GM19240 (cell line): ENCODE measurements around the gene YJU2.

Source experiments
- DNase-seq: peaks from one replicate; pipeline ENCODE4 v3.0.0; 2011; ENCODE audit warnings: low spot score; ENCODE audit not compliant: insufficient read length

Gene YJU2

DNA sequence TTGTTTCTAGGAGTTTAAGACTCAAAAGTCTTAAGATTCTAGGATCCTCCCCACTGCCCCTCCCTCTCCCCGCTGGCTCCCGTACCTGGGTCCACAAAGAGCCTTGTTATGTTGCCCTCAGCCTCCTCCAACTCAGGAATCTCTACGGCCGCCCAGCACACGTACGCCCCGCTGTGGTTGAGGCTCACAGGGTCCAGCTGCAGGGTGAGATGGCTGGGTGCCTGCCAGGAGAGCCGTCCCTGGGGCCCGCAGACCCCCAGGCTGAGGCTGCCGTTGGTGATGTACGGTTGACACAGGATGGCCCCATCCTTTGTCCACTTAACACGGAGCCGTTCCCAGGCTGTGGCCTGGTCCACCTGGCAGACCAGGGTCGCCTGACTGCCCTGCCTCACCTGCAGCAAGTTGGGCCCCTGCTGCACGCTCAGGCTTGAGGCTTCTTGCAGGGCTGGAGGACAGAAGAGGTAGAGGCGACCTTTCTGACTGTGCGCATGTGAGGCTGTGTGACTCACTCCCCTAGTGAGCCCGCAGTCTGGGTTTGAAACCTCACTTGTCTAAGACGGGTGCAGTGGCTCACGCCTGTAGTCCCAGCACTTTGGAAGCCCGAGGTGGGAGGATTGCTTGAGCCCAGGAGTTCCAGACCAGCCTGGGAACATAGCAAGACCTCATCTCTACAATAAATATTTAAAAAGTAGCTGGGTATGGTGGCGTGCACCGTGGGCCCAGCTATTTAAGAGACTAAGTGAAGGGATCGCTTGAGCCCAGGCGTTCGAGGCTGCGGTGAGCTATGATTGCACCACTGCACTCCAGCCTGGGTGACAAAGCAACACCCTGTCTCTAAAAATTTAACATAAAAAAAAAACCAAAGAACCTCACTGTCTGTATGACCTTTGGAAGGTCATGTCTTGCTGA, 51.3 kb downstream of the YJU2 start:
- no peak for DNase-seq

DNA sequence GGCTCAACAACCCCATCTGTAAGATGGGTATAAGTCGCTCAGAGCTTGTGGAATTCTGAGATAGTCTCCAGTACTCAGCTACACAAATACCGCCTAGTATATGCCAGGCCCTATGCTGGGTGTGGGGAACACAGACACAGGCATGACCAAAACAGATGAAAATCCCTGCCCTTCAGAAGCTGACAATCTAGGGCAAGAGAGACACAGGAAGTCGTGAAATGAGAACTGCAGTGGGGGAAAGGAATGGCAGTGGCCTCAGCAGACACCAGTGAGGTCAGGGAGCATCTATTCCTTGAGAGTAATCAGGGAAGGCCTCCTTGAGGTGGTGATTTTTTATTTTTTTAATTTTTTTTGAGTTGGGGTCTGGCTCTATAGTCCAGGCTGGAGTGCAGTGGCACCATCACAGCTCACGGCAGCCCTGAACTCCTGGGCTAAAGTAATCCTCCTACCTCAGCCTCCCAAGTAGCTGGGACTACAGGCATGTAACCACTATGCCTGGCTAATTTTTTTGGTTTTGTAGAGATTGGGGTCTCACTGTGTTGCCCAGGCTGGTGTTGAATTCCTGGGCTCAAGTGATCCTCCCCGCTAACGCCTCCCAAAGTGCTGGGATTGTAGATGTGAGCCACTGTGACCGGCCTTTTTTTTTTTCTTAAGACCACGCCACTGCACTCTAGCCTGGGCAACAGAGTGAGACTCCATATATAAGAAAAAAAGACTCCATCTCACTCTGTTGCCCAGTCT, 52.1 kb downstream of the YJU2 start:
- DNase-seq, result no peak

DNA sequence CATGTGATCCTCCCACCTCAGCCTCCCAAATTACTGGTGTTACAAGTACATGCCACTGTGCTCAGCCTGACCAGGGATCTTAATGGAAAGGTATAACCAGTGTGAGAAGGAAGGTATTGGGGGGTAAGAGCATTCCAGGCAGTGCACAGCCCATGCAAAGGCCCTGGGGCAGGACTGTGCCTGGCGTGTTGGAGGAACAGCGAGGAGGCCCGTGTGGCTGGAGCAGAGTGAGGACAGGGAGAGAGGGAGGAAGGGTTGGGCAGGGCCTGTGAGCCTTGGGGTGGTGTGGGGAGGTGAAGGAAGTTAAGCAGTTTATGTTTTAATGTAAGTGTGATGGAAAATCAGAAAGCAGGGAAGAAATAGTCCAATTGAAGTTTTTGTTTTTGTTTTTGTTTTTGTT, 53.7 kb downstream of the YJU2 start:
- DNase-seq, result no peak

DNA sequence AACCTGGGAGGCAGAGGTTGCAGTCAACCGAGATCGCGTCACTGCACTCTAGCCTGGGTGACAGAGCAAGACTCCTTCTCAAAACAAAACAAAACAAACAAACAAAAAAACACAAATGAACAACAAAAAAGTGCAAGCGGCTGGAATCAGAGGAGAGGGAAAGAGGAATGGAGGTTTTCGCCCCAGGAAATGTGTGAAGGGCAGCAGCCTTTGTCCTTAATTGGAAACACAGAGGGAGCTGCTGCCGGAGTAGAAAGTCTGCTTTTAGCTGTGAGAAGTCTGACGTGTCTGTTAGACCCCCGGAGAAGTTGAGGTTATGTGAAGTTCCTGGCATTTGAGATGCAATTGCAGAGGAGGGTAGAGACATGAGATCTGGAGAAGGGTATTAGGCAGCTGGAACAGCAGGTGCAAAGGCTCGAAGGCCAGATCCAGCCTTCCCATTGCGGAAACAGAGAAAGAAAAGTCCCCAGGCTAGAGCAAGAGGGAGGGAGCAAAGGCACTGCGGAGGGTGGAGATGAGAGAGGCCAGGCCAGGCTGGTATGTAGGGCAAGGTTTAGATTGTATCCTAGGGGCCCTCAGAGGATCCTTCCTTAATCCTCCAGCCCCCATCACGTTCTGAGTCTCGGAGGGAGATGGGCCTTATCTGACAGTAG, 54.8 kb downstream of the YJU2 start:
- DNase-seq, result no peak

DNA sequence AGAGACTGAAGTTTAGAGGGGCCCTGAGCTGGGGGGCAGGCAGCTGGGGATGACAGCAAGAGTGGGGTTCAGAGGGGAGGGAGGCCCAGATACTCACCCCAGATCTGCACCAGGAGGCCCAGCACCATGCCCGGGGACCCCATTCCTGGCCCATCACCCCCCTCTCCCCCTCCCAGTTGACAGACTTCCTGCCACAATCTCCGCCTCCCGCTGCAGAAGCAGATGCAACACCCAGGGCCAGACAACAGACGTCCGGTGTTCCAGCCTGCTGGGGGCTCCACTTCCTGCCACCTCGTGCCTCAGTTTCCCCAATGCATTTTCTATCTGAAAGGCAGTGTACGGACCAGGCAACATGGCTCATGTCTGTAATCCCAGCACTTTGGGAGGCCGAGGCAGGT, 55.4 kb downstream of the YJU2 start, which contains the start of gene TMIGD2:
TMIGD2 (minus strand) TSS at position 147 of the 398 bp plus-strand sequence; CDS start at position 143, 4 bp downstream.
- DNase-seq, result no peak

DNA sequence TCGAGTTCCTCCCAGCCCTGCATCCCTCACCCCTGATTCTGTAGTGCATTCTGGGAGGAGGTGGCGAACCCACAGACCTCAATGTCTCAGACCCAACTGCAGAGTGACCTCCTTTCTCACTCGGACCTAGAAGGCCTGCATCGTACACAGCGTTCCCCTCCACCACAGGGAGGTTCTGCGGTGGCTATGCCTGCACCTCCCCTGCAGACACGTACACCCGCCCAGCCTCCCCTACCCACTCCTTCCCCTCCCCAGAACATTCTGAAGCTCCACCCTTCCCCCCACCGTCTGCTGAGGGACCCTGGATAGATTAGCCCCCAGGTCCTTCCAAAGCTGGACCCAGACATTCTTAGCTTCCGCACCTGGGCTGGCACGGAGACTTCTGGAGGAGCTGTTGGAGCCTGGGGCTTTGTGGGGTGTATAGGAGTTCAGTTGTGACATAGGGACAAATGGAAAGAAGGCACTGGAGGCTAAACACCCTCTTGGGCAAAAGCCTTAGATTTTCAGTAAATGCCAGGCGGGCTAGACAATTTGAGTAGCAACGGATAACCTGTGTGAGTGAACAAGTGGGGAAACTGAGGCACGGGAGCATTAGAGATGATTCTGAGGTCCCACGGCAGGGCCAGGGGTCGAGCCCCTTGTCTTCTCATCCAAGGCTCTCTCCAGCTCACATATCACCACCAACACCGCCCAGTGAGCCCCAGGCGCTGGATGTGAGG, 57.1 kb downstream of the YJU2 start:
- DNase-seq, result no peak

DNA sequence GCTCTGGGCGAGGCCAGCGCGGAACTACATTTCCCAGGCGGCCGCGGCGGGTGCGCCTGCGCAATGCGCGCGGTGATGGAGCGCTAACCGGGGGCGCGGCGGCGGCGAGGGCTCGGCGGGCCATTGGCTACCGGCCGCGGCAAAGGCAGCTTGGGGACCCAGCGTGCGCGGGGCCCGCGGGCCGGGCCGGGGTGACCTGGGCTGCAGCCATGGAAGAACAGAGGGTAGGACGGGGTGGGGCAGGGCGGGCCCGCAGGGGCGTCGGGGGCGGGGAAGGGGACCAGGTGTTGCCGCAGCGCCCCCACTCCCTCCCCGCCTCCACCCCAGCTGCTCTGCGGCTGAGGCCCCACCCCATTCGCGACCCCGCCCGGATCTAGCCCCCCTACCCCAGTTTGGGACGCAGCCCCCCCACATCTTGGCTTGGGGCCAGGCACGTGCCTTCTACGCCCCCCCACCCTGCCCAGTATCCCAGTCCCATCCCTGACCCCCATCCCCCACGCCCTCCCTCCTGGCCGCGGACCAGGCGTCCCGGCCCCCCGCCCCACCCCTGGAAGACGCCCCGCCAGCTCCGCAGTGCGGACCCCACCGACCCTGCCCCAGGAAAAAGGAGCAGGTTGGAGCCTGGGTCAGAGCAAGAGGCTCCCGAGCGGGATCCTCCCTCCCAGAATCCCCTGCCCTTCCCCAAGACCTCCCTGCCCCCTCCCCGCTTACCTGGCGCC, 57.8 kb downstream of the YJU2 start, which contains the start of gene FSD1:
FSD1 (plus strand) TSS at position 61 of the 719 bp plus-strand sequence; CDS start at position 210, 149 bp downstream.
- peak; percentile 94 for DNase-seq

DNA sequence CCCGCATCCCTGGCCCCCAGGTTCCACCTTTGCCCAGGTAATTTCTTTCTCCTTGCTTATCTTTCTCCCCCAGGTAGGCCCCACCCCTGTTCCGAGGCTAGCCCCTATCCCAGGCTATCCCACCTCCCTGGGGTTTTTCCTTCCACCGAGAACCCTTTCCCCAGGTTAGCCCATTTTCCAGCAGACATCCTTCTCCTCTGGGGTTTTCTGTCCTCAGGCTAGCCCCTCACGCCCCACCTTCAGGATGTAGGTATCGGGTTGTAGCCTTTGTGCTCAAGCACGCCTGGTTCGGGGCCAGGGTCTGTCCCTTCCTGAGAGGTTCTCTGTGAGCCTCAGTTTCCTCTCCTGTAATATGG, 58.4 kb downstream of the YJU2 start:
- DNase-seq, result no peak

DNA sequence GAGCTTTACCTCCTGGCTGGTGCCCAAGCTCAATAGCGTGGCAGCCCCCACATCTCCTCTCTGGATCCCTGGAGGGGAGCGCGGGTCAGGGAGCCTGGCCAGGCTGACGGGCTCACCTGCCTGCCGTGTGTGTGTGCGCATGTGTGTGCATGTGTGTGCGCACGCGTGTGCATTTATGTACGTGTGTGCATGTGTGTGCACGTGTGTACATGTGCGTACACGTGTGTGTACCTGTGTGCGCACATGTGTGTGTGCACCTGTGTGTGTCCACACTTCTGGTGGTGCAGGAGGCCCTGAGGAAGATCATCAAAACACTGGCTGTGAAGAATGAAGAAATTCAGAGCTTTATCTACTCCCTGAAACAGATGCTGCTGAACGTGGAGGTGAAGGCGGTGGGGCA, 58.8 kb downstream of the YJU2 start:
- DNase-seq, result no peak

DNA sequence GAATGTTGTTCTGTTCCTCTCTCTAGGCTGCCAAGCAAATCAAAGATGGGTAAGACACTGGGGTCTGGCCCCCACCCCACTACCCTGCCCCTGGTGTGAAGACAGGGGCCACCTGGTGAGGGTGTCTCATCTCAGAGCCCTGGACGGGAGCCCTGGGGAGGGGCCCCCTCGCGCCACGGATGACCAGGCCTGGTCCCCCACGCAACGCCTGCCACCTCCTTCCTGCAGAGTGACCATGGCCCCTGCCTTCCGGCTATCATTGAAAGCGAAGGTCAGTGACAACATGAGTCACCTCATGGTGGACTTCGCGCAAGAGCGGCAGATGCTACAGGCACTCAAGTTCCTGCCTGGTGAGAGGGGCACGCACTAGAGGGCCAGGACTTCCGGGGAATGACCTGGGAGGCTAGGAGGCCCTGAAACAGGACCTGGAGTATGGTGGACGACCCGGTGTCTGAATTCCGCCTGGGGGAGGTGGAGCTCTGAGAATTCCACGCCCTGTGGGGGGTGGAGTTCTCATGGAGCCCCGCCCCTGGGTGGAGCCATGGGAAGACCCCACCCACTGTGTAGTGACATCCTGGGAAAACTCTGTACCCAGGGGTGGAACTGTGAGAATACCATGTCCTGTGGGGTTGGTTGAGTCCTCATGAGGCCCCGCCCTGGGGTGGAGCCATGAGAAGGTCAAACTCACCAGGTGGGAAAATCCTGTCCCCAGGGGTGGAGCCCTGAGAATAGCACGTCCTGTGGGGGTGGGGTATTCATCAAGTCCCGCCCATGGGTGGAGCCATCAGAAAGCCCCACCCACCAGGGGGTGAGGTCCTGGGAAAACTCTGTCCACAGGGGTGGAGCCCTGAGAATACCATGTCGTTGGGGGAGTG, 63.6 kb downstream of the YJU2 start:
- DNase-seq, result no peak

DNA sequence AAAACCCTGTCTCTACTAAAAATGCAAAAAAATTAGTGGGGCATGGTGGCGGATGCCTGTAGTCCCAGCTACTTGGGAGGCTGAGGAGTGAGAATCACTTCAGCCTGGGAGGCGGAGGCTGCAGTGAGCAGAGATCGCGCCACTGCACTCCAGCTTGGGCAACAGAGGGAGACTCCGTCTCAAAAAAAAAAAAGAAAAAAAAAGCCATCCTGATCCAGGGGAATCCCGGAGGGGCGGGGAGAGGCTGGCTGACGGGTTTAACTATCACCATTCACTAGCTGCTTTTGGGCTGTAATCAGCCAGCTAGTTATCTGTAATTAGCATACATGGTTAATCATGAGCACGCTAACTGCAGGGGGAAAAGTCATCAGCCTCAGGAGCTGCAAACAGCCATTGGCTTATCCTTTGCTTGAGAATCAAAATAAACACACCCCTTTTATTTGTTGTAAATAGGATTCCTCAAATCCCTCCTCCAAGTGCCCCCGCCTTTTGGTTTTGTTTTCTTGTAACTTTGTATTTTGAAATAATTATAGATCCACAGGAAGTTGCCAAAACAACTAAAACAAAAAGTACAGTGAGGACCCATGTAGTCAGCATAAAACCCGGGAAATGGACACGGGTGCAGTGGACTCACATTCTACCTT, 67.1 kb downstream of the YJU2 start:
- DNase-seq, result no peak

DNA sequence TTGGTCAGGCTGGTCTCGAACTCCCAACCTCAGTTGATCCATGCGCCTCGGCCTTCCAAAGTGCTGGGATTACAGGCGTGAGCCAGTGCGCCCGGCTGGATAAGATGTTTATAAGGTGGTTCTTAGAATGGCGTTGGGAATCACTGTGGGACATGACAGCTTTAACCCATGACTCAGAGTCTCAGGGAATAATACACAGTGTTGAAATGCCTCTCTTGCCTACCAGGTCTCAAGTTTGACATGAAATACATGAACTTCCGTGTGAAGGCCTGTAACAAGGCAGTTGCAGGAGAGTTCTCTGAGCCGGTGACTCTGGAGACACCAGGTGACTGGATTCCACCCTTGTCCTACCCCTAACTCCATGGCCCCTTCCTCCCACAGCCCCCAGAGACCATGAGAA, 70.1 kb downstream of the YJU2 start:
- no peak for DNase-seq

DNA sequence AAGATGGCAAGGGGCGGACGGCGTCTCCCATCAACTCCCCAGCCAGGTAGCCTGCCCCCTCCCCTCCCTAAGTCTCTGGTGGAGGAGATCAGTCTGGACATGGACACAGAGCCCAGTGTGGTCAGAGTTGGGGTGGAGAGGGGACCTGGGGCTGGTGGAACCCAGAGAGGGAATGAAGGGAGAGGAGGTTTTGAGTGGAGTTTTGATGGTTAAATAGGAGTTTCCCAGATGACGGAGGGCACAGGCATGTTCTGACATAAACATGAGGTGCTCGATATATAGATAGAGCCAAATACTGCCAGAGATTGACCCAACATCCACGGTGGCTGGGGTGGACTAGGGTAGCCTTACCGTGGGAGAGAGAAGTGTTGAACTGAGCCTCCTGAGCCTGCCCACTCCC, 71.6 kb downstream of the YJU2 start:
- DNase-seq, result no peak
